ENCODE results near the gene PDCD2L.

DNA sequence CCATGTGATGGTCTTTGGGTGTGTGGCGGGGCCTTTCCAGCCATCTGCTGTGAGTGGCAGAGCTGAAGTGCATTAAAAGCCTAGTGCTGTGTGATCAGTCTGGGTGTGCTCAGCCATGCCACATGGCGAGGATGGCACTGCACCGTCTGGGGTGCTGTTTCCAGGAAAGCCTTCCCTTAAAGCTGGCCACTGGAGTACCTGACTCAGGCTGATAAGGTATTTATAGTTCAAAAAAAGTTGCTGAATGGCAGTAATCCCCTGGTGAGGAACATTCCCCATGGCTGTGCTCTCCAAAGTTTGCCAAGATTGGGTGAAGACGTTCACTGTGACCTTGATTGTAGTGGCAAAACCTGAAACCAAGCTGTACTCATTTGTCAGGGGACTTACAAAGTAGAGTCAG lies 33.2 kb upstream of the PDCD2L start:
- no peak for TF ChIP-seq EP300 (IDR thresholded peaks at IDR 0.05; ENCODE audit: low read depth)
- TF ChIP-seq, protein P1, sequence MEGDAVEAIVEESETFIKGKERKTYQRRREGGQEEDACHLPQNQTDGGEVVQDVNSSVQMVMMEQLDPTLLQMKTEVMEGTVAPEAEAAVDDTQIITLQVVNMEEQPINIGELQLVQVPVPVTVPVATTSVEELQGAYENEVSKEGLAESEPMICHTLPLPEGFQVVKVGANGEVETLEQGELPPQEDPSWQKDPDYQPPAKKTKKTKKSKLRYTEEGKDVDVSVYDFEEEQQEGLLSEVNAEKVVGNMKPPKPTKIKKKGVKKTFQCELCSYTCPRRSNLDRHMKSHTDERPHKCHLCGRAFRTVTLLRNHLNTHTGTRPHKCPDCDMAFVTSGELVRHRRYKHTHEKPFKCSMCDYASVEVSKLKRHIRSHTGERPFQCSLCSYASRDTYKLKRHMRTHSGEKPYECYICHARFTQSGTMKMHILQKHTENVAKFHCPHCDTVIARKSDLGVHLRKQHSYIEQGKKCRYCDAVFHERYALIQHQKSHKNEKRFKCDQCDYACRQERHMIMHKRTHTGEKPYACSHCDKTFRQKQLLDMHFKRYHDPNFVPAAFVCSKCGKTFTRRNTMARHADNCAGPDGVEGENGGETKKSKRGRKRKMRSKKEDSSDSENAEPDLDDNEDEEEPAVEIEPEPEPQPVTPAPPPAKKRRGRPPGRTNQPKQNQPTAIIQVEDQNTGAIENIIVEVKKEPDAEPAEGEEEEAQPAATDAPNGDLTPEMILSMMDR (IDR thresholded peaks at IDR 0.05) = no peak
